GM23338 (cell line): ENCODE measurements around the gene CDK5RAP2. TPM values are rescaled to one million over a fixed set of nuclear protein-coding genes. Genes with fewer than 3 reads are reported as not detected.

Experiments used
- ATAC-seq: fragments of 200-7000 bp; cut with Tn5 transposase; 3 replicates; pipeline ENCODE4 v1.9.1; 2020
- DNase-seq: peaks from one replicate; pipeline ENCODE4 v3.0.0-alpha.2; 2015; ENCODE audit warnings: low spot score
- H2AFZ ChIP-seq: fragments of 200-600 bp; sonication (generic); 2 replicates; pipeline ENCODE4 v1.8.0; 2016; ENCODE audit warnings: antibody characterized with exemption, mild to moderate bottlenecking, moderate library complexity
- H3F3A ChIP-seq: fragments of 200-600 bp; sonication (generic); replicated peaks from 2 replicates; pipeline ENCODE4 v1.8.0; 2017; ENCODE audit warnings: antibody characterized with exemption, mixed run types, low read depth
- H3K27ac ChIP-seq: fragments of 200-600 bp; sonication (generic); 2 replicates; pipeline ENCODE4 v1.6.1; 2016; ENCODE audit warnings: low read depth
- H3K27me3 ChIP-seq: fragments of 200-600 bp; sonication (generic); 2 replicates; pipeline ENCODE4 v1.8.0; 2016; ENCODE audit warnings: mild to moderate bottlenecking, mixed run types, moderate library complexity; ENCODE audit not compliant: insufficient read depth
- H3K36me3 ChIP-seq: fragments of 200-600 bp; sonication (generic); 2 replicates; pipeline ENCODE4 v1.8.0; 2016; ENCODE audit warnings: mild to moderate bottlenecking; ENCODE audit not compliant: insufficient read depth
- H3K4me1 ChIP-seq: fragments of 200-600 bp; sonication (generic); 2 replicates; pipeline ENCODE4 v1.8.0; 2016; ENCODE audit warnings: mild to moderate bottlenecking, moderate library complexity; ENCODE audit not compliant: insufficient read depth
- H3K4me2 ChIP-seq: fragments of 200-600 bp; sonication (generic); 2 replicates; pipeline ENCODE4 v1.7.1; 2017; ENCODE audit warnings: mixed run types
- H3K4me3 ChIP-seq: fragments of 200-600 bp; sonication (generic); 2 replicates; pipeline ENCODE4 v1.6.1; 2016; ENCODE audit warnings: mixed run types
- H3K79me2 ChIP-seq: fragments of 200-600 bp; sonication (generic); replicated peaks from 2 replicates; pipeline ENCODE4 v1.8.0; 2017; ENCODE audit warnings: mild to moderate bottlenecking; ENCODE audit not compliant: insufficient read depth
- H3K9me2 ChIP-seq: fragments of 200-600 bp; sonication (generic); 2 replicates; pipeline ENCODE4 v1.8.0; 2017; ENCODE audit not compliant: insufficient read depth
- H4K20me1 ChIP-seq: fragments of 200-600 bp; sonication (generic); replicated peaks from 2 replicates; pipeline ENCODE4 v1.8.0; 2017; ENCODE audit warnings: mild to moderate bottlenecking; ENCODE audit not compliant: insufficient read depth
- H3K27ac Mint-ChIP-seq: 2 replicates; pipeline ENCODE4 v1.8.0; 2020; ENCODE audit warnings: inconsistent platforms, mild to moderate bottlenecking, moderate library complexity, mixed read lengths
- H3K27me3 Mint-ChIP-seq: 3 replicates; pipeline ENCODE4 v1.8.0; 2022; ENCODE audit warnings: low read depth, mild to moderate bottlenecking, moderate library complexity, mixed read lengths, inconsistent platforms; ENCODE audit not compliant: insufficient read depth, poor library complexity
- H3K36me3 Mint-ChIP-seq: 3 replicates; pipeline ENCODE4 v1.8.0; 2021; ENCODE audit warnings: low read depth, mild to moderate bottlenecking, inconsistent platforms, moderate library complexity, mixed read lengths
- H3K4me1 Mint-ChIP-seq: 3 replicates; pipeline ENCODE4 v1.8.0; 2020; ENCODE audit warnings: mild to moderate bottlenecking, inconsistent platforms, mixed read lengths
- H3K4me3 Mint-ChIP-seq: 3 replicates; pipeline ENCODE4 v1.8.0; 2021; ENCODE audit warnings: moderate library complexity, mild to moderate bottlenecking, inconsistent platforms, mixed read lengths
- H3K9me3 Mint-ChIP-seq: 3 replicates; pipeline ENCODE4 v1.8.0; 2020; ENCODE audit warnings: moderate library complexity, mild to moderate bottlenecking, inconsistent platforms, mixed read lengths
- CREB1 ChIP-seq: fragments of 250-450 bp; sonication (Bioruptor Pico); IDR thresholded peaks from 2 replicates; pipeline ENCODE4 v1.5.0; 2020; ENCODE audit warnings: low read depth, mild to moderate bottlenecking, moderate library complexity
- CTCF ChIP-seq, 2 experiments: fragments of 200-600 bp in 1 of 2; sonication (generic) in 1 of 2; conservative IDR thresholded peaks; 2 replicates each; pipeline versions ENCODE4 v1.5.1 to v1.6.1; 2016 to 2017; ENCODE audit warnings: antibody characterized with exemption in 2 of 2, low read depth in 2 of 2, mild to moderate bottlenecking in 2 of 2, moderate library complexity in 1 of 2
- EZH2phosphoT487 ChIP-seq: fragments of 200-600 bp; sonication (generic); IDR thresholded peaks from one replicate; pipeline ENCODE4 v1.8.1; 2018; ENCODE audit warnings: antibody characterized with exemption; ENCODE audit not compliant: unreplicated experiment
- JUNB ChIP-seq: IDR thresholded peaks from one replicate; pipeline ENCODE4 v1.6.1; 2016; ENCODE audit warnings: antibody characterized with exemption; ENCODE audit not compliant: unreplicated experiment
- POLR2AphosphoS5 ChIP-seq: IDR thresholded peaks from 2 replicates; pipeline ENCODE4 v1.6.1; 2016; ENCODE audit warnings: antibody characterized with exemption, low read depth
- REST ChIP-seq: IDR thresholded peaks from one replicate; pipeline ENCODE4 v1.6.1; 2018; ENCODE audit warnings: antibody characterized with exemption; ENCODE audit not compliant: unreplicated experiment
- STAT1 ChIP-seq: IDR thresholded peaks from one replicate; pipeline ENCODE4 v1.6.1; 2016; ENCODE audit warnings: antibody characterized with exemption; ENCODE audit not compliant: unreplicated experiment
- ZNF331 ChIP-seq: fragments of 250-450 bp; sonication (Bioruptor Pico); IDR thresholded peaks from 2 replicates; pipeline ENCODE4 v1.5.0; 2020; ENCODE audit warnings: low read depth, mild to moderate bottlenecking, moderate library complexity
- ZNF462 ChIP-seq: fragments of 250-450 bp; sonication (Bioruptor Pico); IDR thresholded peaks from 2 replicates; pipeline ENCODE4 v1.5.0; 2020; ENCODE audit warnings: mild to moderate bottlenecking, moderate library complexity
- polyA plus RNA-seq: library from polyadenylated mRNA; unstranded; fragments of >200 nt; fragmentation: Nextera tagmentation; extraction: Ambion mirVana; gene quantifications from 2 replicates; pipeline ENCODE4 v1.2.1, GENCODE V29; 2016
- total RNA-seq: library from RNA; depleted of rRNA; stranded (reverse); fragments of >200 nt; shearing (Covaris generic); gene quantifications from 2 replicates; pipeline ENCODE4 v1.2.3, GENCODE V29; 2014

Gene CDK5RAP2
- total and polyA plus RNA-seq, 2 experiments from 2014 or later, result 50.7 to 65.7 TPM

- TF ChIP-seq ZNF462 (CRISPR knock-in tag), result no peak
These were observed 216.3 kb downstream of the CDK5RAP2 start (continued) for GRCh38 chr9:120363697-120364096.

GRCh38 chr9:120362446-120362845, 217.5 kb downstream of the CDK5RAP2 start:
- Mint-ChIP-seq H3K27me3 (peaks cover 15% of the 10 kb centered on the region), H3K27ac (no peak overlapping the region), H3K36me3 (0 out of 3 replicates have a peak, but pooled peaks cover 8% of the 10 kb centered on the region), H3K4me1 (peaks cover 12% of the 10 kb centered on the region), H3K4me3 (no peak overlapping the region), H3K9me3 (peaks cover 10% of the 10 kb centered on the region; the same call in 2 of the 3 replicates)
- Histone ChIP-seq H4K20me1 (0 out of 2 replicates have a peak, but pooled peaks cover 4% of the 10 kb centered on the region), H3K36me3 (no peaks in the 10 kb centered on the region; the same call in 1 of the 2 replicates), H3K9me2 (0 out of 2 replicates have a peak, but pooled peaks cover under 1% of the 10 kb centered on the region), H3K79me2 (no peaks in the 10 kb centered on the region), H3K4me3 (no peak overlapping the region), H3F3A (no peaks in the 10 kb centered on the region), H3K27ac (no peak overlapping the region), H3K4me2 (no peak overlapping the region), H3K27me3 (no peaks in the 10 kb centered on the region), H2AFZ (no peak overlapping the region), H3K4me1 (no peaks in the 10 kb centered on the region)
- DNase-seq (no peak), ATAC-seq (no peak)
- no peak for TF ChIP-seq EZH2phosphoT487
- no peak for TF ChIP-seq JUNB
- no peak for TF ChIP-seq REST
- TF ChIP-seq ZNF331 (CRISPR knock-in tag), result no peak
- TF ChIP-seq CTCF (conservative IDR thresholded peaks at IDR 0.05; ENCODE audit: low read depth in 2 of 2), result no peak
- no peak for TF ChIP-seq CREB1 (CRISPR knock-in tag)
- TF ChIP-seq POLR2AphosphoS5, result no peak
- TF ChIP-seq STAT1, result no peak
